Activated B cell treated with CpG ODN at 0.5 μM for 24 hours (primary cell): ENCODE measurements around the gene WWOX. TPM values are rescaled to one million over a fixed set of nuclear protein-coding genes. Genes with fewer than 3 reads are reported as not detected.

Experiments used
- ATAC-seq: fragments of 200-7000 bp; cut with Tn5 transposase; one replicate; pipeline ENCODE4 v1.10.0; 2021; ENCODE audit warnings: low read depth, mild to moderate bottlenecking, moderate library complexity
- CTCF ChIA-PET: fragments of 350-600 bp; sonication (Branson Sonifier 250); formaldehyde crosslinking; loops from one replicate; lab custom pipeline; 2021; ENCODE audit warnings: antibody characterized with exemption; lab: Charles Lee
- POLR2A ChIA-PET: fragments of 350-600 bp; sonication (Branson Sonifier 250); formaldehyde crosslinking; loops from one replicate; lab custom pipeline; 2021; ENCODE audit warnings: antibody characterized with exemption; lab: Charles Lee
- DNase-seq: peaks from one replicate; pipeline ENCODE4 v3.0.0; 2022
- H3K27ac Mint-ChIP-seq: one replicate; pipeline ENCODE4 v1.8.0; 2020; ENCODE audit warnings: mixed read lengths
- H3K27me3 Mint-ChIP-seq: one replicate; pipeline ENCODE4 v1.8.0; 2021; ENCODE audit warnings: mixed read lengths
- H3K36me3 Mint-ChIP-seq: one replicate; pipeline ENCODE4 v1.8.0; 2021; ENCODE audit warnings: low read depth, mixed read lengths
- H3K4me1 Mint-ChIP-seq: one replicate; pipeline ENCODE4 v1.8.0; 2021; ENCODE audit warnings: mixed read lengths
- H3K4me3 Mint-ChIP-seq: one replicate; pipeline ENCODE4 v1.8.0; 2020; ENCODE audit warnings: mild to moderate bottlenecking, mixed read lengths
- H3K9me3 Mint-ChIP-seq: one replicate; pipeline ENCODE4 v1.8.0; 2020; ENCODE audit warnings: mixed read lengths
- intact Hi-C: fragments of 100-400 bp; cut with micrococcal nuclease; formaldehyde crosslinking; loops from one replicate; pipeline ENCODE4 v1.15.1; 2024
- total RNA-seq: library from RNA; stranded (reverse); gene quantifications from 2 replicates; pipeline ENCODE4 v1.2.3, GENCODE V29; 2022
- TF ChIP-seq, protein P1 (sequence below): fragments of 200-600 bp; IDR thresholded peaks from one replicate; pipeline ENCODE4 v1.8.0; 2022; ENCODE audit warnings: antibody characterized with exemption, mild to moderate bottlenecking

WWOX gene
- total RNA-seq, 1 donor from 2014 or later = 22.6 TPM

DNA sequence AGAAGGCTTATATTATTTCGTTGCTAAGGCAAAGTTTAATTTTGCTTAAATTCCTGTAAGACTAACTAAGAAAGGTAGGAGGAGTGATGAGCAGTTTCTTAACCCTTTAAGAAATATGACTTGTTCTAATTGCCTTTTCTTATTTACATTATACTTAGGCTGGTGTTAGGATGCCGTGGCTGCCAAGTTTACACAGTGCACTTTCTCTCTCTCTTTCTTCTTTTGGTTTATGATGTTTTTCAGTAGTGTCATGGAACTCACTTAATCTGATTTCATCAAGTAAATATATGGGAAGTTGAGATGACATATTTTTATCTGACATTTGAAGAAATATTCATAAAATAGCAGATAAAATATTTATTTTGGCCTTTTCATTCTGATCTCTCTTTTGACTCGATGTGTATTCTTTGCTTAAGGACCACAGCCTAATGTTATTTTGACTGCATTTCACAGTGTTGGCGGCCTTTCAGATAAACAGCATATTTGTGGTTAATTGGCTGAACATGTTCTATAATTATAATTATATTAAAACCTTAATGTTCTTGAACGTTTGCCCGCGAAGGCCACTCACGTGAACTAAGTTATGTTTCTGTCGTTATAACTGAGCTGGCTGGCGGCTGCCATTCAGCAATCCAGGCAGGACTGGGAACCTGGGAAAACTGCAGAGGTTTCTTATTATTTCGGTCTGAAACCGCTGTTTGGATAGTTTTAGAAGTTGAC, 191.6 kb downstream of the WWOX start:
- CTCF ChIA-PET = no interaction called here
- no peak for ATAC-seq
- Mint-ChIP-seq H3K9me3 (no peaks in the 10 kb centered on the region), H3K4me1 (no peaks in the 10 kb centered on the region), H3K36me3 (no peaks in the 10 kb centered on the region), H3K4me3 (no peak overlapping the region), H3K27ac (no peak overlapping the region), H3K27me3 (no peaks in the 10 kb centered on the region)
- POLR2A ChIA-PET = no interaction called here
- intact Hi-C loops = no loop called here
- TF ChIP-seq, protein P1, sequence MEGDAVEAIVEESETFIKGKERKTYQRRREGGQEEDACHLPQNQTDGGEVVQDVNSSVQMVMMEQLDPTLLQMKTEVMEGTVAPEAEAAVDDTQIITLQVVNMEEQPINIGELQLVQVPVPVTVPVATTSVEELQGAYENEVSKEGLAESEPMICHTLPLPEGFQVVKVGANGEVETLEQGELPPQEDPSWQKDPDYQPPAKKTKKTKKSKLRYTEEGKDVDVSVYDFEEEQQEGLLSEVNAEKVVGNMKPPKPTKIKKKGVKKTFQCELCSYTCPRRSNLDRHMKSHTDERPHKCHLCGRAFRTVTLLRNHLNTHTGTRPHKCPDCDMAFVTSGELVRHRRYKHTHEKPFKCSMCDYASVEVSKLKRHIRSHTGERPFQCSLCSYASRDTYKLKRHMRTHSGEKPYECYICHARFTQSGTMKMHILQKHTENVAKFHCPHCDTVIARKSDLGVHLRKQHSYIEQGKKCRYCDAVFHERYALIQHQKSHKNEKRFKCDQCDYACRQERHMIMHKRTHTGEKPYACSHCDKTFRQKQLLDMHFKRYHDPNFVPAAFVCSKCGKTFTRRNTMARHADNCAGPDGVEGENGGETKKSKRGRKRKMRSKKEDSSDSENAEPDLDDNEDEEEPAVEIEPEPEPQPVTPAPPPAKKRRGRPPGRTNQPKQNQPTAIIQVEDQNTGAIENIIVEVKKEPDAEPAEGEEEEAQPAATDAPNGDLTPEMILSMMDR = no peak
- DNase-seq = no peak

DNA sequence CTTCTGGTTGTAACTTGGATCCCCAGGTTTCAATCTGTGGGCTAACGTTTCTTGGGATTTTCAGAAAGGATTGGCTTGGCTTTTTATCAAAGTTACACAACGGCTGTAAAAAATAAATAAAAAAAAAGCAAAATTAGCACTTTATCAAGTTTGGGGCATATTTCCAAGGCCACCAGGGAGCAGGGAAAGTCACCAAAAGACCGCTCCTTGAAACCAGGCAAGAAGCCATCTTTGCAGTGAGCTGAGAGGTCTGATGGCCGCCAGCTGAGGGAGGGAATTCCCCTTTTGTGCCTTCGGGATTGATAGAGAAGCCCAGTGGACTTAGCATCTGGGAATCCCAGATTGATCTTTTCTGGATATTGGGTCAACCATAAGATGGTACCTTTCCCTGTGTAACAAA, 192.2 kb downstream of the WWOX start:
- Mint-ChIP-seq H3K27ac (no peak overlapping the region), H3K27me3 (no peaks in the 10 kb centered on the region), H3K4me3 (no peak overlapping the region), H3K9me3 (no peaks in the 10 kb centered on the region), H3K4me1 (no peaks in the 10 kb centered on the region), H3K36me3 (no peaks in the 10 kb centered on the region)
- intact Hi-C loops = no loop called here
- TF ChIP-seq, protein P1 = no peak
- CTCF ChIA-PET = no interaction called here
- POLR2A ChIA-PET = no interaction called here
- DNase-seq (no peak), ATAC-seq (no peak)

DNA sequence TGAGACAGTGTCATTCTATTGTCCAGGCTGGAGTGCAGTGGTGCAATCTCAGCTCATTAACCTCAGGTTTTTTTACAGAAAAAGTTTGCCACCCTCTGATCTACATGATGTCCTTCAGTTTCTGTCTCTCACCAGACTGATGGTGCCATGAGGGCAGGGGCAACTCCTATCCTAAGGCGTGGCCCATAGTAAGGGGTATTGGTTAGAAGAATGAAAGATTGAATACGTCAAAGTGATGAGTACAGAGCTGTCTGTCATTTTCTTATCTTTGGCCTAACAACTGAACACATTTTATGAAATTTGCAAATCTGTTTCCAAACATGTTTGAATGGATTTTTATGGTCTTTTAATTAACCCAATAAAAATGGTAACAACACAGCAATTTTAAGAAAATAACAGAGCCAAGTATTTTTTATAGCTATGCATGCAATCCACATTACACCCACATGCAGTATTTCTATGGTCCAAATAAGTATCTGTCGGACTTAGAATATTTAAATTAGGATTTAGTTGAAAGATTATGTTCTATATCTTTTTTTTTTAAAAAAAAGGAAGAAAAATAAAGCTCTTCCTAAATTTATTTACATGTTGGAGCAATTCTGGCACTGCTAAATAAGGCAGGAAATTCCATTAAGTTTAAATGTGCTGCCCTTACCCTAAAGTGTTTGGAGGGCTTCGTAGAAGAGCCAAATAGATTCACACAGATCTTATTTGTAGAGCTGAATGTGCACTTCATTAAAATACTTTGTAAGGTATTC, 192.8 kb downstream of the WWOX start:
- H3K9me3 Mint-ChIP-seq = no peaks in the 10 kb centered on the region
- TF ChIP-seq, protein P1 = no peak
- H3K27ac Mint-ChIP-seq = no peak overlapping the region
- POLR2A ChIA-PET = no interaction called here
- CTCF ChIA-PET = no interaction called here
- DNase-seq (no peak), ATAC-seq (no peak)
- H3K27me3 Mint-ChIP-seq = no peaks in the 10 kb centered on the region
- H3K36me3 Mint-ChIP-seq = no peaks in the 10 kb centered on the region
- no peak overlapping the region for H3K4me3 Mint-ChIP-seq
- no peaks in the 10 kb centered on the region for H3K4me1 Mint-ChIP-seq
- intact Hi-C loops = no loop called here

DNA sequence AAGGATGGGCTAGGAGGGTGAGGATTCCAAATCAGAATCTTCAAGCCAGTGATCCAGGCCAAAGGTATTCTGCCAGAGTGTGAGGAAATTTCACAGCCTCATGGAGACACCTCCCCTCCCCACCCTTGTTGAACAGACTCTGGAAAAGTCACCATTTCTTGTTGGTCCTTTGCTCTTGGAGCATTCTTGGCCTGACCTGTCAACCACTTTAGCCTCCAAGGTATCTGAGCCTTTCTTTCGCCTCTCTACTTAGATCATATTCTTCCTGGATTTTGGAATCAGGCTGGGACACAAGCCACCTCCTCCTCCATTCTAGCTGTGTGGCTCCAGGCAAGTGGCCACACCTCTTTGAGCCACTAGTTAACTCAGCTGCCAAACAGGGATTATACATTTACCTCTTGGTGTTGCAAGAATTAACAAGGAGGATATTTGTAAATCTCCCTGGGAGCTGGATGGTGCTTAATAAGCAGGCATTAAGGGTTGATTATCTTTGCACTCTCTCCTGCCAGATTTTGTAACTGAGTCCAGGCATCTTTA, 193.5 kb downstream of the WWOX start:
- intact Hi-C loops = no loop called here
- Mint-ChIP-seq H3K9me3 (no peaks in the 10 kb centered on the region), H3K4me3 (no peak overlapping the region), H3K27ac (no peak overlapping the region), H3K27me3 (no peaks in the 10 kb centered on the region), H3K4me1 (no peaks in the 10 kb centered on the region), H3K36me3 (no peaks in the 10 kb centered on the region)
- no peak for ATAC-seq
- no peak for DNase-seq
- TF ChIP-seq, protein P1 = no peak
- POLR2A ChIA-PET = no interaction called here
- CTCF ChIA-PET = no interaction called here

DNA sequence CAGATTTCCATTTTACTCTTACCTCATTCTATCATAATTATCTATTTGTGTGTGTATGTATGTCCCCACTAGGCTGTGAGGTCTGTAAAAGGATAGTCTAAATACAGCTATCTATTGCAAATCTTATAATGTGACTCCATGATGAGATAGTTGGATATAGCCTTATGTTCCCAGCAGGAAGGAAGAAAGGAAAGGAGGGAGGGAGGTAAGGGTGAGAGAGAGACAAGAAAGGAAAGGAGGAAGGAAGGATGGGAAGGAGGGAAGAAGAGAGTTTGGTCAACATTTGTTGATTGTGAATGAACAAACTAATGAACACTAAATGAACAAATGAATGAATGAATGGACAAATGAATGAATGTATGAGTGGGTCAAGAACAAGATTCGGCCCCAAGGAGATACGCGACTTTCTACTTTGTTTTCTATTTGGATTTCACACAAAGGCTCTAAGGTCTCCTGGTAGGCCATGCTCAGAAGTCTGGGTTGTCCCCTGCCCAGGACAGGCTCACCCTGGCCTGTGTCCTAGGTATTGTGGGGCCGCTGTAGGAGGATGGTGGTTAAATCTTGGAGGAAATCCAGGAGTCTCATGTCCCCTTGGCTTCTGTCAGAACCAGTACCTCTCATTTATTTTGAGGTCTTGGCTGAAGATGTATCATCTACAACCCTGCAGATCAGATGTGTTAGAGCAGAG, 195.2 kb downstream of the WWOX start:
- no peak overlapping the region for H3K4me3 Mint-ChIP-seq
- H3K27me3 Mint-ChIP-seq = no peaks in the 10 kb centered on the region
- DNase-seq (no peak), ATAC-seq (no peak)
- TF ChIP-seq, protein P1 = no peak
- no peaks in the 10 kb centered on the region for H3K9me3 Mint-ChIP-seq
- no peak overlapping the region for H3K27ac Mint-ChIP-seq
- H3K4me1 Mint-ChIP-seq = no peaks in the 10 kb centered on the region
- H3K36me3 Mint-ChIP-seq = no peaks in the 10 kb centered on the region
- intact Hi-C loops = no loop called here
- POLR2A ChIA-PET = no interaction called here
- CTCF ChIA-PET = no interaction called here
